HG02623 (cell line): ENCODE results near the gene ACAN.

Experiments used
- ATAC-seq: cut with Tn5 transposase; IDR thresholded peaks from one replicate; pipeline ENCODE4 v1.9.1; 2021; ENCODE audit warnings: moderate library complexity; ENCODE audit not compliant: unreplicated experiment

Gene ACAN

GRCh38 chr15:88918738-88919137 lies 115.5 kb downstream of the ACAN start:
- ATAC-seq, result peak; percentile 71

GRCh38 chr15:88920186-88920891 lies 117.1 kb downstream of the ACAN start:
- no peak for ATAC-seq

DNA sequence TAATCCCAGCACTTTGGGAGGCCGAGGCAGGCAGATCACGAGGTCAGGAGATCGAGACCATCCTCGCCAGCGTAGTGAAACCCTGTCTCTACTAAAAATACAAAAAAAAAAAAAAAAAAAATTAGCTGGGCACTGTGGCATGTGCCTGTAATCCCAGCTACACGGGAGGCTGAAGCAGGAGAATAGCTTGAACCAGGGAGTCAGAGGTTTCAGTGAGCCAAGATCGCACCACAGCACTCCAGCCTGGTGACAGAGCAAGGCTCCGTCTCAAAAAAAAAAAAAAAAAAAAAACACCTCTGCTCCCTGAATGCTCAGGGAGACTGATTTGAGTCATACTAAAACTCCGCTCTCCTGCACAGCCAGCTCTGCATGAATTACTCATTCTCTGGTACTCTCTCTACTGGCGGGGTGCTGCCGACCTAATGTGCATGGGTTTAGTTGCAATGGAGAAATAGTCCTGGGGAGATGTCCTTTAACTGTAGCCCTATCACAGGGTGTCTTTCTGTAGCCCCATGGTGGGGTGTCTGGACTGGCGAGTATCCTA lies 117.7 kb downstream of the ACAN start:
- peak; percentile 55 for ATAC-seq
